H1 (cell line): ENCODE measurements around the gene ZNF879. TPM values are rescaled to one million over a fixed set of nuclear protein-coding genes. Genes with fewer than 3 reads are reported as not detected.

Experiments used
- ASH2L ChIP-seq: fragments of 200-600, 300-600 bp; sonication (generic); IDR thresholded peaks from one replicate; pipeline ENCODE4 v1.7.1; 2017; ENCODE audit warnings: low read length
- CBX5 ChIP-seq: fragments of 300-800, 300-1000 bp; sonication (generic); IDR thresholded peaks from 2 replicates; pipeline ENCODE4 v1.7.1; 2016; ENCODE audit warnings: antibody characterized with exemption, low read length, low read depth
- CTBP2 ChIP-seq: IDR thresholded peaks from 2 replicates; pipeline ENCODE4 v1.7.0; 2011; ENCODE audit warnings: borderline replicate concordance, mild to moderate bottlenecking, moderate library complexity, mixed read lengths, low read length; ENCODE audit not compliant: insufficient read depth, insufficient read length
- KDM1A ChIP-seq: fragments of 200-600, 300-600 bp; sonication (generic); IDR thresholded peaks from 2 replicates; pipeline ENCODE4 v1.7.1; 2016; ENCODE audit warnings: mild to moderate bottlenecking, low read length, borderline replicate concordance
- KDM4A ChIP-seq: IDR thresholded peaks from one replicate; pipeline ENCODE4 v1.7.1; 2012; ENCODE audit warnings: low read depth, mild to moderate bottlenecking, moderate library complexity, low read length, inconsistent platforms; ENCODE audit not compliant: severe bottlenecking
- RNF2 ChIP-seq: fragments of 200-900, 300-1000 bp; sonication (generic); IDR thresholded peaks from 2 replicates; pipeline ENCODE4 v1.7.1; 2016; ENCODE audit warnings: borderline replicate concordance, low read depth, mild to moderate bottlenecking, antibody characterized with exemption, low read length; ENCODE audit not compliant: poor library complexity, severe bottlenecking; ENCODE audit errors: missing control alignments
- RXRA ChIP-seq: IDR thresholded peaks from 2 replicates; pipeline ENCODE4 v1.6.1; 2011; ENCODE audit warnings: low read depth, mild to moderate bottlenecking, low read length, moderate library complexity; ENCODE audit not compliant: insufficient read depth
- polyA plus RNA-seq, 7 experiments: library from polyadenylated mRNA; depleted of rRNA in 3 of 7; stranded (reverse) in 5 of 7; unstranded in 2 of 7; fragments of >200 nt in 5 of 7; fragments of 200-250 nt in 2 of 7; gene quantifications; 1 replicate in 5 of 7; 2 replicates in 1 of 7; 4 replicates in 1 of 7; pipeline versions ENCODE4 v1.2.1 to v1.2.3, GENCODE V29; 2011 to 2013; ENCODE audit warnings: missing spikeins in 2 of 7, mixed read lengths in 2 of 7
- total RNA-seq: library from RNA; stranded (reverse); fragmentation: NEBNext Ultra II Directional; extraction: Animal tissue kit (Norgen Biotek cat#: 25700); gene quantifications from 2 replicates; pipeline ENCODE4 v1.2.1, GENCODE V29; 2021

The ZNF879 gene
- total and polyA plus RNA-seq, 2 of the 8 experiments (the other 6 are each of a cell fraction or from before 2014, with no cell fraction given), result 2.2 to 3.1 TPM

GRCh38 chr5:178993236-178993765, 30.3 kb upstream of the ZNF879 start (continued):
- TF ChIP-seq RNF2 (no peak), ASH2L (no peak), KDM4A (no peak), CBX5 (no peak), KDM1A (no peak), RXRA (no peak), CTBP2 (no peak)
